H1 (cell line): Measurements from ENCODE around the gene TAF3. TPM values are rescaled to one million over a fixed set of nuclear protein-coding genes. Genes with fewer than 3 reads are reported as not detected.

ENCODE experiments used
- CTCF ChIA-PET: fragments of 300-600 bp; sonication (Branson Sonifier 250); formaldehyde crosslinking; loops from one replicate; lab custom pipeline; 2021; ENCODE audit not compliant: partially characterized antibody; lab: Charles Lee
- POLR2A ChIA-PET: fragments of 300-600 bp; sonication (Branson Sonifier 250); formaldehyde crosslinking; loops from one replicate; lab custom pipeline; 2021; ENCODE audit warnings: inconsistent platforms; ENCODE audit not compliant: partially characterized antibody; lab: Charles Lee
- DNase-seq, 2 experiments: peaks; one replicate each; pipeline versions ENCODE4 v3.0.0 to v3.0.0-alpha.2; 2010 to 2022; ENCODE audit warnings: low spot score in 2 of 2, low read depth in 1 of 2, mixed read lengths in 1 of 2
- FAIRE-seq: peaks from 2 replicates; lab custom pipeline; 2011; peaks lifted over from hg19 to GRCh38; lab: Jason Lieb, UNC
- H2AFZ ChIP-seq: 2 replicates; pipeline ENCODE4 v1.8.1; 2012; ENCODE audit warnings: low read length, inconsistent platforms
- H2AK5ac ChIP-seq: 2 replicates; pipeline ENCODE4 v1.6.1; 2013; ENCODE audit warnings: low read depth, low read length
- H2BK120ac ChIP-seq: replicated peaks from 2 replicates; pipeline ENCODE3; 2013; ENCODE audit warnings: low read depth, low read length, inconsistent platforms
- H2BK12ac ChIP-seq: 2 replicates; pipeline ENCODE4 v1.6.1; 2013; ENCODE audit warnings: low read depth, low read length
- H2BK15ac ChIP-seq: 2 replicates; pipeline ENCODE4 v1.6.1; 2013; ENCODE audit warnings: low read length
- H2BK20ac ChIP-seq: 2 replicates; pipeline ENCODE4 v1.6.1; 2013; ENCODE audit warnings: low read length
- H2BK5ac ChIP-seq: 2 replicates; pipeline ENCODE4 v1.6.1; 2013; ENCODE audit warnings: low read depth, low read length
- H3K14ac ChIP-seq: 2 replicates; pipeline ENCODE4 v1.6.1; 2013; ENCODE audit warnings: inconsistent platforms; ENCODE audit not compliant: insufficient read length
- H3K18ac ChIP-seq: 2 replicates; pipeline ENCODE4 v1.6.1; 2013; ENCODE audit warnings: low read length; ENCODE audit errors: extremely low read depth
- H3K23ac ChIP-seq: 2 replicates; pipeline ENCODE4 v1.6.1; 2013; ENCODE audit warnings: inconsistent platforms; ENCODE audit not compliant: insufficient read length
- H3K23me2 ChIP-seq: 2 replicates; pipeline ENCODE4 v1.6.1; 2013; ENCODE audit warnings: low read depth, low read length
- H3K27ac ChIP-seq: 2 replicates; pipeline ENCODE4 v1.6.1; 2011; ENCODE audit warnings: low read depth, low read length, inconsistent platforms
- H3K27me3 ChIP-seq, 4 experiments: replicated peaks in 1 of 4; 1 replicate in 1 of 4; 2 replicates in 3 of 4; pipeline versions ENCODE4 v1.6.1 to v1.8.1; 2011 to 2013; ENCODE audit warnings: low read length in 3 of 4, mild to moderate bottlenecking in 3 of 4, inconsistent platforms in 2 of 4, mixed read lengths in 2 of 4, moderate library complexity in 1 of 4; ENCODE audit not compliant: control insufficient read depth in 3 of 4, insufficient read depth in 3 of 4; ENCODE audit errors: extremely low read depth in 1 of 4
- H3K36me3 ChIP-seq, 4 experiments: 2 replicates each; pipeline versions ENCODE4 v1.6.1 to v1.8.1; 2011 to 2013; ENCODE audit warnings: mild to moderate bottlenecking in 4 of 4, low read length in 3 of 4, moderate library complexity in 2 of 4, control low read depth in 1 of 4, inconsistent platforms in 1 of 4; ENCODE audit not compliant: insufficient read depth in 4 of 4, control insufficient read depth in 2 of 4
- H3K4ac ChIP-seq: replicated peaks from 2 replicates; pipeline ENCODE3; 2013; ENCODE audit warnings: low read length, low read depth, mixed read lengths, inconsistent platforms; ENCODE audit not compliant: insufficient read length
- H3K4me1 ChIP-seq, 4 experiments: replicated peaks in 1 of 4; 1 replicate in 1 of 4; 2 replicates in 3 of 4; pipeline versions ENCODE4 v1.6.1 to v1.8.1; 2011 to 2013; ENCODE audit warnings: low read length in 3 of 4, inconsistent platforms in 2 of 4, mixed read lengths in 1 of 4; ENCODE audit not compliant: insufficient read depth in 4 of 4, control insufficient read depth in 3 of 4
- H3K4me2 ChIP-seq, 2 experiments: 2 replicates each; pipeline versions ENCODE4 v1.6.1 to v1.8.1; 2011 to 2013; ENCODE audit warnings: low read depth in 2 of 2, low read length in 2 of 2, control low read depth in 1 of 2, inconsistent platforms in 1 of 2, mild to moderate bottlenecking in 1 of 2; ENCODE audit not compliant: insufficient read depth in 1 of 2
- H3K4me3 ChIP-seq, 4 experiments: fragments of 200-600, 300-600 bp in 1 of 4; sonication (generic), shearing (Covaris generic), sonication (Bioruptor Twin) in 1 of 4; 2 replicates each; pipeline versions ENCODE4 v1.5.1 to v1.8.1; 2011 to 2016; ENCODE audit warnings: low read length in 4 of 4, low read depth in 3 of 4, control low read depth in 2 of 4, inconsistent platforms in 2 of 4, mild to moderate bottlenecking in 2 of 4, mixed read lengths in 1 of 4, moderate library complexity in 1 of 4; ENCODE audit not compliant: insufficient read depth in 2 of 4; ENCODE audit errors: extremely low read depth in 1 of 4
- H3K56ac ChIP-seq: replicated peaks from 2 replicates; pipeline ENCODE3; 2013; ENCODE audit warnings: low read depth, mild to moderate bottlenecking, mixed read lengths, low read length, inconsistent platforms; ENCODE audit not compliant: insufficient read length
- H3K79me1 ChIP-seq: 2 replicates; pipeline ENCODE4 v1.6.1; 2013; ENCODE audit warnings: low read depth, low read length, control low read depth
- H3K79me2 ChIP-seq, 2 experiments: 2 replicates each; pipeline versions ENCODE4 v1.6.1 to v1.8.1; 2012 to 2013; ENCODE audit warnings: low read length in 2 of 2, mild to moderate bottlenecking in 2 of 2, inconsistent platforms in 1 of 2; ENCODE audit not compliant: insufficient read depth in 2 of 2, control insufficient read depth in 1 of 2
- H3K9ac ChIP-seq, 4 experiments: replicated peaks in 1 of 4; 1 replicate in 1 of 4; 2 replicates in 3 of 4; pipeline versions ENCODE4 v1.6.1 to v1.8.1; 2011 to 2013; ENCODE audit warnings: low read depth in 3 of 4, low read length in 3 of 4, control low read depth in 2 of 4, mild to moderate bottlenecking in 2 of 4, moderate library complexity in 2 of 4, inconsistent platforms in 1 of 4; ENCODE audit errors: extremely low read depth in 1 of 4
- H3K9me3 ChIP-seq, 2 experiments: 2 replicates each; pipeline versions ENCODE4 v1.6.1 to v1.8.1; 2012 to 2013; ENCODE audit warnings: mild to moderate bottlenecking in 2 of 2, moderate library complexity in 2 of 2, control low read depth in 1 of 2, inconsistent platforms in 1 of 2, low read depth in 1 of 2, low read length in 1 of 2, mixed read lengths in 1 of 2; ENCODE audit not compliant: insufficient read depth in 2 of 2
- H4K20me1 ChIP-seq, 2 experiments: replicated peaks in 1 of 2; 2 replicates each; pipeline versions ENCODE3 to v1.8.1; 2011 to 2013; ENCODE audit warnings: inconsistent platforms in 2 of 2, low read length in 2 of 2, mild to moderate bottlenecking in 1 of 2; ENCODE audit not compliant: insufficient read depth in 2 of 2, control insufficient read depth in 1 of 2
- H4K5ac ChIP-seq: 2 replicates; pipeline ENCODE4 v1.6.1; 2013; ENCODE audit warnings: low read length, low read depth, mixed read lengths, inconsistent platforms; ENCODE audit not compliant: insufficient read length
- H4K8ac ChIP-seq: 2 replicates; pipeline ENCODE4 v1.8.0; 2013; ENCODE audit warnings: mild to moderate bottlenecking, moderate library complexity, low read length, inconsistent platforms; ENCODE audit not compliant: insufficient read depth; ENCODE audit errors: extremely low read depth
- H4K91ac ChIP-seq: replicated peaks from 2 replicates; pipeline ENCODE3; 2013; ENCODE audit warnings: low read length, mixed read lengths, inconsistent platforms; ENCODE audit not compliant: insufficient read length
- RBBP5 ChIP-seq: IDR thresholded peaks from 2 replicates; pipeline ENCODE4 v1.7.1; 2012; ENCODE audit warnings: low read depth, mild to moderate bottlenecking, inconsistent platforms, low read length, moderate library complexity, borderline replicate concordance
- SAP30 ChIP-seq: fragments of 300-600 bp; sonication (generic); IDR thresholded peaks from 2 replicates; pipeline ENCODE4 v1.7.1; 2012; ENCODE audit warnings: low read length, moderate library complexity, mild to moderate bottlenecking, inconsistent platforms; ENCODE audit not compliant: insufficient read depth, insufficient replicate concordance
- SIX5 ChIP-seq: IDR thresholded peaks from 2 replicates; pipeline ENCODE4 v1.6.1; 2011; ENCODE audit warnings: mild to moderate bottlenecking, low read depth, low read length
- WGBS, 2 experiments: shearing (Covaris generic) in 1 of 2; methylation state at CpG; one replicate each; pipeline versions ENCODE4 v1.1.6 to v1.1.7; 2013 to 2015; ENCODE audit warnings: low lambda C conversion rate in 2 of 2, mixed read lengths in 2 of 2, inconsistent platforms in 1 of 2, low coverage in 1 of 2, missing lambda C conversion rate in 1 of 2; ENCODE audit not compliant: insufficient replicate concordance in 2 of 2, insufficient coverage in 1 of 2, insufficient read length in 1 of 2; ENCODE audit errors: extremely low coverage in 1 of 2, missing lambda C conversion rate in 1 of 2; 5-methylcytosine and 5-hydroxymethylcytosine counted together
- polyA plus RNA-seq, 7 experiments: library from polyadenylated mRNA; depleted of rRNA in 3 of 7; stranded (reverse) in 5 of 7; unstranded in 2 of 7; fragments of >200 nt in 5 of 7; fragments of 200-250 nt in 2 of 7; gene quantifications; 1 replicate in 5 of 7; 2 replicates in 1 of 7; 4 replicates in 1 of 7; pipeline versions ENCODE4 v1.2.1 to v1.2.3, GENCODE V29; 2011 to 2013; ENCODE audit warnings: missing spikeins in 2 of 7, mixed read lengths in 2 of 7
- total RNA-seq: library from RNA; stranded (reverse); fragmentation: NEBNext Ultra II Directional; extraction: Animal tissue kit (Norgen Biotek cat#: 25700); gene quantifications from 2 replicates; pipeline ENCODE4 v1.2.1, GENCODE V29; 2021

The TAF3 gene
- total and polyA plus RNA-seq, 2 of the 8 experiments (the other 6 are each of a cell fraction or from before 2014, with no cell fraction given), result 1.5 to 11.2 TPM

GRCh38 chr10:8037199-8037801 is 219.0 kb downstream of the TAF3 start:
- no peak overlapping the region for H3K4ac ChIP-seq
- no peak overlapping the region for H2BK15ac ChIP-seq
- no peaks in the 10 kb centered on the region for H3K79me2 ChIP-seq
- H2BK12ac ChIP-seq, result no peak overlapping the region
- H2BK120ac ChIP-seq, result no peak overlapping the region
- CTCF ChIA-PET, result interaction anchor here (0.9 to 1.3 kb wide), 2 partner anchors 11 to 161 kb away, joined by 3 to 4 read pairs; no protein-coding TSS in a partner anchor
- peaks cover 0 to 2% (median 0%) of the 10 kb centered on the region in 4 experiments; a peak in 1 of 8 replicates for H3K36me3 ChIP-seq
- no peak overlapping the region for H2AFZ ChIP-seq
- DNase-seq (peak in 1 of 2 experiments; percentile 52), FAIRE-seq (no peak)
- H4K91ac ChIP-seq, result no peak overlapping the region
- H2BK20ac ChIP-seq, result no peak overlapping the region
- peak overlapping the region in 1 of 4 experiments; percentile 26; a peak in 1 of 8 replicates for H3K4me3 ChIP-seq
- H3K4me2 ChIP-seq, result peak overlapping the region; percentile 10 to 74; a peak in 1 of 4 replicates
- H2AK5ac ChIP-seq, result 0 out of 2 replicates have a peak overlapping the region, but pooled peaks have one; percentile 65
- H3K23me2 ChIP-seq, result no peaks in the 10 kb centered on the region; the same call in 1 of the 2 replicates
- H3K18ac ChIP-seq, result no peak overlapping the region
- POLR2A ChIA-PET, result interaction anchor here (0.9 to 1.2 kb wide), 3 partner anchors 12 to 26 kb away, joined by 4 read pairs; no protein-coding TSS in a partner anchor
- H3K27ac ChIP-seq, result no peak overlapping the region
- no peak overlapping the region for H3K23ac ChIP-seq
- no peaks in the 10 kb centered on the region for H3K9me3 ChIP-seq
- no peak overlapping the region for H4K8ac ChIP-seq
- 6% methylated on average over 30 of the region's 32 CpGs; no CpG with 5 or more reads in 1 of the 2 experiments for WGBS, 2 experiments
- H3K56ac ChIP-seq, result no peak overlapping the region
- H3K79me1 ChIP-seq, result no peaks in the 10 kb centered on the region; the same call in 1 of the 2 replicates
- peaks cover 15 to 28% of the 10 kb centered on the region in 2 experiments for H4K20me1 ChIP-seq
- no peak overlapping the region for H4K5ac ChIP-seq
- no peak overlapping the region for H3K14ac ChIP-seq
- H3K9ac ChIP-seq, result no peak overlapping the region
- peaks cover 7 to 22% (median 13%) of the 10 kb centered on the region in 4 experiments for H3K4me1 ChIP-seq
- H3K27me3 ChIP-seq, result peaks cover 78 to 100% (median 100%) of the 10 kb centered on the region in 4 experiments
- H2BK5ac ChIP-seq, result no peak overlapping the region
- TF ChIP-seq SIX5, result no peak
- no peak for TF ChIP-seq RBBP5
- TF ChIP-seq SAP30, result no peak
